GM03348 (cell line): ENCODE data around the gene HOXB7.

Source experiments
- DNase-seq: peaks from one replicate; pipeline ENCODE4 v3.0.0; 2012; ENCODE audit warnings: low spot score

Gene HOXB7

DNA sequence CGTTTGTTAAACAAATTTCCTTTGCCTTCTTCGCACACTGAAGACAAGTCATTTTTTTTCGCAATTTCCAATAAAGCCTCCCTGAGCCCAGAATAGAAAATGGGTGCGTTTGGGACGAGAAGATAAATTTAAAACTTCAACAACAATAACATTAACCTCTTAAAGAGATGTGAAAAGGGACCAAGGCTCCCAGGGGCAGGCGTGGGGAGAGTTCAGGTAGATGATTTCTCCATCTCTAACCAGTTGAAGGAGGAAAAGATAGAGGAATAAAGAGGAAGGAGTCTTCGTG is 31.4 kb downstream of the HOXB7 start:
- DNase-seq = no peak

- no peak for DNase-seq
These were observed 32.0 kb downstream of the HOXB7 start for GRCh38 chr17:48578616-48579470.

GRCh38 chr17:48577946-48578615 is 32.7 kb downstream of the HOXB7 start, which contains the start of gene HOXB4:
Gene HOXB4, minus strand, starts transcription at chr17:48578350. Its CDS starts 31 bp downstream, at chr17:48578319.
- DNase-seq = peak; percentile 83

GRCh38 chr17:48577330-48577945 is 33.4 kb downstream of the HOXB7 start:
- DNase-seq = no peak

GRCh38 chr17:48576479-48577309 is 34.1 kb downstream of the HOXB7 start:
- peak; percentile 67 for DNase-seq

DNA sequence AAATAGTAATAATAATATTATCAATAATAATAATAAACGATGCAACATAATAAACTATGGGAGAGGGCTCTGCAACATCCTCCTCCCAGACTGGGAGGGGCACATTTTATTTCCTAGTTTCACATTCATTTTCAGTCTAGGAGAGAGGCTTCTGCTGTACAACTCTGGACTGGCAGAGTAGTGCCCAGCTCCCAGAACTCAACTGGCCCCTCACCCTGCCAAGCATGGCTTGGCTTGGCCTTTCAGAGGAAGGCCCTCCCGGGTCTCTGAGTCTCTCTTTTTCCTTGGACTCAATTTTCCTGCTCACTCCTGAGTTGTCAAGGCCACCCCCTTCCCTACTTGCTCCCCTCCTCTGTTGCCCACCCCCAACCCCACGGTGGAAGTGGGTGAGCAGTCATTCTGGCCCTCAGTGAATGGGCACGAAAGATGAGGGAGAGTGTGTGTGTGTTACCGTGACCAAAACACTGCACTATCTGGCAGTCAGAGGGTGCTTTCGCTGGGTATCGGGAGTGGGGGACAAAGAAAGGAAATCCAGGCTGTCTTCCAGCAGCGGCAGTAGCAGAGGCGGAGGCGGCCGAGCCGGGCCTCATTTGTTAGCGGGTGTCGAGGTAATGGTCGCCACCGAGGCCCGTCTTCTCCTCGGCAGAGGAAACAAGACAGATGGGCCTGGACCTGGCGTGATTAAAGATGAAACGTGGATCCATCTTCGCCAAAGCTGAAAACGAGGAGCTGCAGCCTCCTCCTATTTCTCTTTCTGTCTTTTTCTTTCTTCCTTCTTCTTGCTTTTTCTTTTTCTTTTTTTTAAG is 34.9 kb downstream of the HOXB7 start:
- DNase-seq = no peak

DNA sequence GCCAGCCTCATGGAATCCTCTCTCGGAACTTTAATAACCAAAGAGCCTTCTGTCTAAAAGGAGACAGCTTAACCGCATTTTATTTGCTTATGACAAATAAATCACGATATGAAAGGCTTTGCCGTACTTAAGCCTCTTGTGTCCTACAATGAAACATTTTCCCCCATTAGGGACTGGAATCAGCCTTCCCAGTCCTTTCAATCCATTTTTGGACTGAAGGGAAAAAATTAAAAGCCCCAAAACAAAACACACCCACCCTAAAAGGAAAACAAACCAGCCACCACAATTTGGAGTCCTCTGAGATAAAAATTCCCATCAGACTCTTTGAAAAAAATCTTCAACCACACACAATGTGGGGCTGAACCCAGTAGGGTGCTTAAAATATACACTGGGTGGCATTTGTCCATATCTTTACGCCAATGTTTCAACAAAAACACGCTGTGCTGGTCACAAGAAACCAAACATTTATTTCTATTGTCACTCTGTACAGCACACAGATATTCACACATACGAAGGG is 35.7 kb downstream of the HOXB7 start:
- no peak for DNase-seq

GRCh38 chr17:48574505-48575065 is 36.2 kb downstream of the HOXB7 start:
- DNase-seq = no peak

GRCh38 chr17:48571826-48572417 is 38.9 kb downstream of the HOXB7 start:
- no peak for DNase-seq

DNA sequence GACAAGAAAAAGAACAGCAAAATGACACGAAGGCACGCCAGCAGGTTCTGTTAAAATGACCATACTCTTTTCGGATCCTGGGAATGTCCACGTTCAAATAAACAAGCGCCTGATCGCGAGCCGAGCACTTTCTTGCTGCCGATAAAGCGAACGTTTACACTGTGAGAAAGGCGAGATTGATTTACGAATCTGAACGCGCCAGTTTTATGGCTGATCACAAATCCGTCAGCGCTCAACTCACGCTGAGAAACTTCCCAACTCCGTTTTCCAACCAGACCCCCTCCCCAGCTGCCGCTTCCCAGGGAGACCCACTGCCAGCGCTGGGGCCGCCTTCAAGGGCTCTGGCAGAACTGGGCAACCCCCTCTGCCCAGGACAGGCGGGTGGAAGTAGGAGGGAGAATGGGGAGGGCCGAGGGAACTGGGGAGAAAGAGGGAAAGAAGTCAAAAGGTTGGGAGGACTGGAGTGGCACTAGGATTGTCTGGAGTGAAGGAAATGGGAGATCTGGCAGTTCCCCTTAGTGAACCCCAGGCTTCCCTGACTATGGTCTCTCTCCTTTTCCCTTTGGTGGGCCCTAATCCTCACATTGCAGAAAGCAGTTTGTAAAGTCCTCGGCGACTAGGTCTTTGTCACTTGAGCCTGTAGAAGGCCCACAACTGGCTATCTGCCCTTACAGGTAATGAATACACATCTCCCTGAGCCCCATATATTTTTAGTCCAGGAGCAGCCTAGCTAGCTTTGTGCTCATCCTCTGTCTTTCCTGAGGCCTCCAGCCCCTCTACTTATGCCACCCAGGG is 39.6 kb downstream of the HOXB7 start:
- no peak for DNase-seq

- no peak for DNase-seq
These were observed 40.3 kb downstream of the HOXB7 start for GRCh38 chr17:48570325-48571023.

DNA sequence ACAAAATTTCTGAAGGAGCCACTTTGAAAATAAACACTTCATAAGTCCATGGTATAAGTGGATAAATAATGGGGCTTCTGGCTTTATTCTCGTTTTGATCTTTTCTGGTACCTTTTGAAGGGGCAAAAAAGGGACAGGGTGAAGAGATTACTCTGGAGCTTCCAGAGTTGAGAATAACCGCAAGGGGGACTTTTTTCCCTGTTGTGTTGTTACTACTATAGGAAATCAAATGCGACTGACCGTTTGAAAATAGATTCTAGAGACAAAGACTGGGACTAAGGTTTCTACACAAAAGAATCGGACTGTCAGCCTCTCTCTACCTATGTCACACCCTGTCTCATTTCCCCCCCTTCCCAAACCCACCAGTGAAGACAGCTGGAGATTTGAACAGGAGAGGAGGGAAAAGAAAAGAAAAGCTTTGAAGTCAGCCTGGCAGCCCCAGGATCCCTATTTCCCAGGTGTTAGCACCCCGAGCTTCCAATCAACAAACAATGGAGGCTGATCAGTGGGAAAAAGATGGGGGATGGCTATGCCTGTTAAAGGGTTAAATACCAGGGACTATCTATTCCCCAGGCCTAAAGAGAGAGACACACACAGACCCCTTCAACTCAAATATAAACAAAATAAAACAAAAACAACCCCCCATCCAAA is 41.0 kb downstream of the HOXB7 start:
- DNase-seq = no peak

DNA sequence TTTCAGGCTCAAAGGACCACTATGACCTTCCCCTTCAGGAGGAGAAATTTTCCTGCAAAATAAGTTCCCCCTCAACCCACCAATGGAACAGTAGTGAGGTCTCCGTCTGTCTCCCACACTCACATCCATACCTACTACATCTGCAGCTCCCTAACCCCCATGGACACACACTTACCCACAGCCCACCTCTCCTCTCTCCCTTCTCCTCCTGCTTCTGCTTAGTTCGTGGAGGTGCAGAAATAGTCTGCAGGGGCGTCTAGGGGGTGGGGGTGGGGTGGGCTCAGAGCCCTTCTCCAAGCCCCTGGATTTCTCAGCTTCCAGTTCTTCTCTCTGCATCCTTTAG is 41.6 kb downstream of the HOXB7 start:
- DNase-seq = no peak

GRCh38 chr17:48568499-48569239 is 42.1 kb downstream of the HOXB7 start:
- DNase-seq = no peak

GRCh38 chr17:48567646-48568354 is 43.0 kb downstream of the HOXB7 start:
- no peak for DNase-seq

GRCh38 chr17:48567209-48567608 is 43.6 kb downstream of the HOXB7 start:
- DNase-seq = no peak

- DNase-seq = no peak
These were observed 44.1 kb downstream of the HOXB7 start for GRCh38 chr17:48566717-48567116.
